Measurements from ENCODE around the gene UPF2.

Gene UPF2

GRCh38 chr10:11913079-11913641 lies 129.4 kb downstream of the UPF2 start:
- Mint-ChIP-seq H3K4me3 (no peak overlapping the region), H3K4me1 (ENCODE audit: low read depth) (no peaks in the 10 kb centered on the region), H3K27me3 (no peaks in the 10 kb centered on the region), H3K36me3 (no peaks in the 10 kb centered on the region), H3K9me3 (ENCODE audit: low read depth) (no peaks in the 10 kb centered on the region), H3K27ac (no peak overlapping the region)

- H3K9me3 Mint-ChIP-seq (ENCODE audit: low read depth): no peaks in the 10 kb centered on the region
- no peak overlapping the region for H3K27ac Mint-ChIP-seq
- no peaks in the 10 kb centered on the region for H3K4me1 Mint-ChIP-seq (ENCODE audit: low read depth)
- no peaks in the 10 kb centered on the region for H3K36me3 Mint-ChIP-seq
- H3K27me3 Mint-ChIP-seq: no peaks in the 10 kb centered on the region
- no peak overlapping the region for H3K4me3 Mint-ChIP-seq
Observed at GRCh38 chr10:11910102-11910501, 132.5 kb downstream of the UPF2 start.

GRCh38 chr10:11909618-11910017 lies 133.0 kb downstream of the UPF2 start:
- H3K27ac Mint-ChIP-seq: no peak overlapping the region
- H3K27me3 Mint-ChIP-seq: no peaks in the 10 kb centered on the region
- no peaks in the 10 kb centered on the region for H3K36me3 Mint-ChIP-seq
- H3K9me3 Mint-ChIP-seq (ENCODE audit: low read depth): no peaks in the 10 kb centered on the region
- H3K4me3 Mint-ChIP-seq: no peak overlapping the region
- H3K4me1 Mint-ChIP-seq (ENCODE audit: low read depth): no peaks in the 10 kb centered on the region

GRCh38 chr10:11908991-11909390 lies 133.6 kb downstream of the UPF2 start:
- H3K4me3 Mint-ChIP-seq: no peak overlapping the region
- H3K36me3 Mint-ChIP-seq: no peaks in the 10 kb centered on the region
- H3K9me3 Mint-ChIP-seq (ENCODE audit: low read depth): no peaks in the 10 kb centered on the region
- no peaks in the 10 kb centered on the region for H3K27me3 Mint-ChIP-seq
- no peaks in the 10 kb centered on the region for H3K4me1 Mint-ChIP-seq (ENCODE audit: low read depth)
- H3K27ac Mint-ChIP-seq: peak overlapping the region; percentile 22

GRCh38 chr10:11908536-11908935 lies 134.1 kb downstream of the UPF2 start:
- Mint-ChIP-seq H3K4me3 (no peak overlapping the region), H3K9me3 (ENCODE audit: low read depth) (no peaks in the 10 kb centered on the region), H3K4me1 (ENCODE audit: low read depth) (no peaks in the 10 kb centered on the region), H3K27ac (no peak overlapping the region), H3K36me3 (no peaks in the 10 kb centered on the region), H3K27me3 (no peaks in the 10 kb centered on the region)

- no peak overlapping the region for H3K27ac Mint-ChIP-seq
- H3K9me3 Mint-ChIP-seq (ENCODE audit: low read depth): no peaks in the 10 kb centered on the region
- H3K4me3 Mint-ChIP-seq: no peak overlapping the region
- no peaks in the 10 kb centered on the region for H3K4me1 Mint-ChIP-seq (ENCODE audit: low read depth)
- no peaks in the 10 kb centered on the region for H3K36me3 Mint-ChIP-seq
- H3K27me3 Mint-ChIP-seq: no peaks in the 10 kb centered on the region
Observed at GRCh38 chr10:11907914-11908313, 134.7 kb downstream of the UPF2 start.

GRCh38 chr10:11906714-11907113 lies 135.9 kb downstream of the UPF2 start:
- no peak overlapping the region for H3K4me3 Mint-ChIP-seq
- H3K27me3 Mint-ChIP-seq: no peaks in the 10 kb centered on the region
- no peaks in the 10 kb centered on the region for H3K4me1 Mint-ChIP-seq (ENCODE audit: low read depth)
- no peaks in the 10 kb centered on the region for H3K9me3 Mint-ChIP-seq (ENCODE audit: low read depth)
- H3K36me3 Mint-ChIP-seq: peaks cover 3% of the 10 kb centered on the region
- peak overlapping the region; percentile 61 for H3K27ac Mint-ChIP-seq

- Mint-ChIP-seq H3K27ac (no peak overlapping the region), H3K27me3 (no peaks in the 10 kb centered on the region), H3K4me3 (no peak overlapping the region), H3K36me3 (peaks cover 3% of the 10 kb centered on the region), H3K9me3 (ENCODE audit: low read depth) (no peaks in the 10 kb centered on the region), H3K4me1 (ENCODE audit: low read depth) (no peaks in the 10 kb centered on the region)
Observed at GRCh38 chr10:11902646-11903045, 140.0 kb downstream of the UPF2 start.

- H3K36me3 Mint-ChIP-seq: peaks cover 3% of the 10 kb centered on the region
- no peak overlapping the region for H3K4me3 Mint-ChIP-seq
- no peak overlapping the region for H3K27ac Mint-ChIP-seq
- H3K9me3 Mint-ChIP-seq (ENCODE audit: low read depth): no peaks in the 10 kb centered on the region
- H3K4me1 Mint-ChIP-seq (ENCODE audit: low read depth): no peaks in the 10 kb centered on the region
- H3K27me3 Mint-ChIP-seq: no peaks in the 10 kb centered on the region
Observed at GRCh38 chr10:11901833-11902475, 140.7 kb downstream of the UPF2 start.

GRCh38 chr10:11901454-11901832 lies 141.2 kb downstream of the UPF2 start:
- H3K27ac Mint-ChIP-seq: no peak overlapping the region
- no peaks in the 10 kb centered on the region for H3K4me1 Mint-ChIP-seq (ENCODE audit: low read depth)
- peaks cover 3% of the 10 kb centered on the region for H3K36me3 Mint-ChIP-seq
- no peaks in the 10 kb centered on the region for H3K27me3 Mint-ChIP-seq
- no peak overlapping the region for H3K4me3 Mint-ChIP-seq
- no peaks in the 10 kb centered on the region for H3K9me3 Mint-ChIP-seq (ENCODE audit: low read depth)

- Mint-ChIP-seq H3K36me3 (peaks cover 3% of the 10 kb centered on the region), H3K4me3 (no peak overlapping the region), H3K9me3 (ENCODE audit: low read depth) (no peaks in the 10 kb centered on the region), H3K4me1 (ENCODE audit: low read depth) (no peaks in the 10 kb centered on the region), H3K27ac (no peak overlapping the region), H3K27me3 (no peaks in the 10 kb centered on the region)
Observed at GRCh38 chr10:11901036-11901301, 141.6 kb downstream of the UPF2 start.

GRCh38 chr10:11899067-11899876 lies 143.3 kb downstream of the UPF2 start:
- H3K27ac Mint-ChIP-seq: no peak overlapping the region
- no peaks in the 10 kb centered on the region for H3K9me3 Mint-ChIP-seq (ENCODE audit: low read depth)
- H3K36me3 Mint-ChIP-seq: peaks cover 3% of the 10 kb centered on the region
- no peaks in the 10 kb centered on the region for H3K27me3 Mint-ChIP-seq
- H3K4me1 Mint-ChIP-seq (ENCODE audit: low read depth): no peaks in the 10 kb centered on the region
- no peak overlapping the region for H3K4me3 Mint-ChIP-seq

- peaks cover 3% of the 10 kb centered on the region for H3K36me3 Mint-ChIP-seq
- no peaks in the 10 kb centered on the region for H3K27me3 Mint-ChIP-seq
- H3K4me3 Mint-ChIP-seq: no peak overlapping the region
- no peak overlapping the region for H3K27ac Mint-ChIP-seq
- H3K9me3 Mint-ChIP-seq (ENCODE audit: low read depth): no peaks in the 10 kb centered on the region
- H3K4me1 Mint-ChIP-seq (ENCODE audit: low read depth): no peaks in the 10 kb centered on the region
Observed at GRCh38 chr10:11898372-11899066, 144.1 kb downstream of the UPF2 start.

GRCh38 chr10:11898033-11898371 lies 144.6 kb downstream of the UPF2 start:
- H3K36me3 Mint-ChIP-seq: peaks cover 3% of the 10 kb centered on the region
- no peaks in the 10 kb centered on the region for H3K27me3 Mint-ChIP-seq
- no peak overlapping the region for H3K27ac Mint-ChIP-seq
- no peaks in the 10 kb centered on the region for H3K4me1 Mint-ChIP-seq (ENCODE audit: low read depth)
- H3K4me3 Mint-ChIP-seq: no peak overlapping the region
- no peaks in the 10 kb centered on the region for H3K9me3 Mint-ChIP-seq (ENCODE audit: low read depth)

- H3K9me3 Mint-ChIP-seq (ENCODE audit: low read depth): no peaks in the 10 kb centered on the region
Observed at GRCh38 chr10:11896549-11897200, 145.9 kb downstream of the UPF2 start.

More at GRCh38 chr10:11896549-11897200, 145.9 kb downstream of the UPF2 start:
- Mint-ChIP-seq H3K4me3 (no peak overlapping the region), H3K36me3 (no peaks in the 10 kb centered on the region), H3K27me3 (no peaks in the 10 kb centered on the region), H3K4me1 (ENCODE audit: low read depth) (no peaks in the 10 kb centered on the region), H3K27ac (no peak overlapping the region)
